ENCODE results near the gene KCNH5.

The KCNH5 gene

GRCh38 chr14:62983821-62984220 lies 61.4 kb downstream of the KCNH5 start:
- no peak for DNase-seq

- no peak for DNase-seq
Observed at GRCh38 chr14:62980693-62981092, 64.6 kb downstream of the KCNH5 start.

GRCh38 chr14:62957562-62957961 lies 87.7 kb downstream of the KCNH5 start:
- DNase-seq, result no peak

GRCh38 chr14:62956413-62956812 lies 88.8 kb downstream of the KCNH5 start:
- DNase-seq, result no peak

- DNase-seq, result no peak
Observed at GRCh38 chr14:62954165-62954564, 91.1 kb downstream of the KCNH5 start.

GRCh38 chr14:62952226-62952625 lies 93.0 kb downstream of the KCNH5 start:
- DNase-seq, result no peak

DNA sequence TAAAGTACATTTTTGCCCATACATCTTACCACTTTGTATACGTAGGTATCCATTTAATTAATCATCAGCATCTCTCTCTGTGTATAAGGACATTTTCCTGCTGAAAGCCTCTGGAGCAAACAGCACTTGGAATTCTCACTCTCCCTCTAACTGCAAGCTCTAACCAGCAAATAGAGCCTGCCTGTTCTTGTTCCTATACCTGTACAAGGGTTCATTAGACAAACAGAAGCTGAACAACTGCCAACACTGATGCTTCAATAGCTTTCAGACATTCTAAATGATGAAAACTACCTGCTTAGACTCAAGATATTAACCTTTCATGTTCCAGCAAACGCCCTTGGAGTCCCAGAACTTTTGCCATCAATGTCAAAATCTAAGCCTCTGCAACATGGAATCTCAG lies 98.0 kb downstream of the KCNH5 start:
- DNase-seq, result no peak

DNA sequence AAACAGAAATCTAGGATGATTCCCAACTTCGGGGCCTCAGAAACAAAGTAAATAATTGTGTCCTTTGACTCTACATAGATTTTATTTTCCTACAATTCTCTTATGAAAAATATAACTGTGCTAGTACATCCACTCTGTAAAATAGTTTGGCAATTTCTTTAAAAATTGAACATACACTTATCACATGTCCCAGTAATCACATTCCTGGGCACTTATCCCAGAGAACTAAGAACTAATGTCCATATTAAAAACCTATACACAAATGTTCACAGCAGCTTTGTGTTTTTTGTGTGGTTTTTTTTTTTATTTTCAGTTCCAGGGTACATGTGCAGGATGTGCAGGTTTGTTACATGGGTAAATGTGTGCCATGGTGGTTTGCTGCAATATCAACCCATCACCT lies 99.0 kb downstream of the KCNH5 start:
- DNase-seq, result no peak

DNA sequence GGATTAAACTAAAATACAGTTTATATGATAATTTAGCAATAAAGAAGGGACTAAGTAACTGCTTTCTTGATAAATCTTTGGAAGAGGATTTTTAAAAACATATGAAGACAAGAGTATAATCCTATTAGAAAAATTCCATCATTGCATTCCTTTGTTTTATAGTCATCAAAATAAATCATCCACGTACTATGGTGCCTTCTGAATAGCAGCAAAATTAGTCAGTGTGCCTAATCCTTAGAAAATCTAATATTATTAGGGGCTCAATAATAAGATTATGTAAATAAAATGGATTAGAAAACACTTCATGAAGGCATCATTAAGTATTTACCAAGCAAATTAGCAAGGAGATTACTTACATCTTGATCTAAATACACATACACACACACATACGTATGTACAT lies 102.1 kb downstream of the KCNH5 start:
- DNase-seq, result no peak

DNA sequence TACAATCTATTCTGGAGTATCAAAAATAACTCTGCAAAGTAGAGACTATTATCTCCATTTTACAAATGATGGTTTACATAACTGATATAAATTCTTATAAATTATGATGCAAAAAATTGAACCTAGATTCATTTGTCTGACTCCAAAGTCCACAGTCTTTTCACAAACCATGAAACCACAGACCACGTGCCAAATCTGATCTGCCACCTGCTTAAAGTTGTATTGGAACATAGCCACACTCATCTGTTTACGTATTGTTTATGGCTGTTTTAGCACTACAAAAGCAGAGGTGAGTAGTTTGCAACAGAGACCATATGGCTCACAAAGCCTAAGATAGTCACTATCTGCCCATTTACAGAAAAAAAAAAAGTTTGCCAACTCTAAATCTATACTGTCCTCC lies 105.3 kb downstream of the KCNH5 start:
- DNase-seq, result no peak

- DNase-seq, result no peak
Observed at GRCh38 chr14:62938778-62939177, 106.5 kb downstream of the KCNH5 start.

GRCh38 chr14:62934439-62934838 lies 110.8 kb downstream of the KCNH5 start:
- no peak for DNase-seq

GRCh38 chr14:62921466-62921865 lies 123.8 kb downstream of the KCNH5 start:
- DNase-seq, result no peak

GRCh38 chr14:62916551-62916950 lies 128.7 kb downstream of the KCNH5 start:
- no peak for DNase-seq

DNA sequence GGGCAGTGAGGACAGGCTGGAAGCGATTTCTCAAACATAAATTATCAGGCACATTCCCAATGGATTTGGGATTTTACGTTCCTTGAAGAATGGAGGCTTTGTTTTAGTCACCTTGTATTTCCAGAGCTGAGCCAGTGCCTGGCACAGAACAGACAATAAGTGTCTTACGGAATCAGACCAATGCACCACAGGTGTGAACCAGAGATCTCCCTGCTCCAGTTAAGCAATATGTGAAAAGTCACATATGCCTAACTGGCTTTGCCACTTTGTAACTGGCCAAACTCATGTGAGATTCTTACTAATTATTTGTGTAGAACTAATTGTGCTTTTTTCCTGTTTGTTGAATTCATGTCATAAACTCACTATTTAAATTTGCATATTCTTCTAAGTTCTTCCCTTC lies 130.4 kb downstream of the KCNH5 start:
- no peak for DNase-seq

DNA sequence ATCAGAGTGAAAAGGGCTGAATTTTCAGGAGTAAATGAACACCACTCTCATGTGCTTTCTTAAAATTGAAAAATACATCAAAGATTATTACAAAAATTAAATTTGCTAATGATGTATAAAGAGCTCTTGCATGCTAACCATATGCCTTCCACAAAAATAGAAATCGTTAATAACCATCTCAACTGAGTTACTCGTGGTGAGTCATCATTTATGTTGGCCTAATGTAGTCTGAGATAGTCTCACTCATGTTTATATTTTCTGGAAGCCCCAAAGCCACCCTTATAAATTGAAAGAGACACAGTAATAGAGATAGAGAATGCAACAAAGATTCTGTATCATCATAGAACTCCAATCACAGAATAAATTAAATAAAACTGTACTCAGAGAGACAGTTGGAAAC lies 131.2 kb downstream of the KCNH5 start:
- no peak for DNase-seq

DNA sequence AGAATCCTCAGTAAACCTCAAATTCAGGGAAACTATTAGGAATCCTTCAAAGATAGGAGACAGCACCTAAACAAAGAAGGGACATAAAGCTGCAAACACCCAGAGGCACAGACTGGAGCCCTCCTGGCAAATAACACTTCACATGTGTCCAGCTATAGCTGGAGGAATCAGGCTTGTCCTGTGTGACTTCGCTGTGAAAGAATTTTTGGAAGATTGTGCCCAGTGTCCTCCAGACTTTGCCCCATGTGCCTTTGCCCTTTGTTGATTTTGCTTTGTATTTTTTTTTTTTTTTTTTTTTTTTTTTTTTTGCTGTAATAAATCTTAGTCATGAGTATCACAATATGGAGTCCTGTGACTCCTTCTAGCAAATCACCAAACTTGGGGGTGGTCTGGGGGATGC lies 136.8 kb downstream of the KCNH5 start:
- no peak for DNase-seq

GRCh38 chr14:62905566-62905965 lies 139.7 kb downstream of the KCNH5 start:
- no peak for DNase-seq

- no peak for DNase-seq
Observed at GRCh38 chr14:62897771-62898170, 147.5 kb downstream of the KCNH5 start.

DNA sequence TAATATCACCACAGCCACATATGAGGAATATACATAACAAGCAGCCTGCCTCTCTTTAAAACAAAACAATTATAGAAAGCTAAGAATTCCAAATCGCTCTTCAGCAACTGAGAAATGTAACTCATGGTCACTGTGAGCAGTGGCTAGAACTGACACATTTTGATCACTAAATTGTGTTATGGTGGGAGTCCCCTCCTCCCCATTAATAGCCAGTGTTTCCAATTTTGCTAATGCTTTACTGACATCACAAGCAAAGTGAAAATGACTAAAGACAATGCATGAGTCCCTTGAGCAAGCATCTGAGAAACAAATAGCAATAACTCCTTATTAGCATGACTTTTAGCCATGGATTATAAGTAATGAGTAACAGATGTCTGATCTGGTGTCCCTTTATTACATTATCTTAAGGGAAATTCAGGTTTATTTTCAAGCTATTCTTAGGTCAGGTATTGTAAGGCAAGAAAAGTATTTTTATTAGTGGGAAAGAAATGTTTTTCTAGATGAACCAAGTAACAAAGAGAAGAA lies 148.3 kb downstream of the KCNH5 start:
- DNase-seq, result no peak

DNA sequence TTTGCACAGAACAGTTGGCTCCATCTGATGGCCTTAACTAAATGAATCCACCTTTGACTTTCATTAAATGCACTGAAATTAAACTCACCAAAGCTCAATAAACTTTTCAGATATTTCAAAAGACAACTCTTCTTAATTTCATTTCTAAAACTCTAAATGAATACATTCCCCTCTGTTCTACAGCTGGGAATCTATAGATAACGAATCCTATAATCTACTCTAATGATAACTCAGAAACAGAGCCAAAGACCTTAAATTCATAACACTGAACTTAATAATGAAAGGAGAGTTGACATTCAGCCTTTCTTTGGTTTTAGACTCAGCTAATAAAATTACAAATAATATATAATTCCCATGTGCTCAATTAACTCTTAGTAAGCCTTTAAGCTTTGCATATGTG lies 150.5 kb downstream of the KCNH5 start:
- no peak for DNase-seq

- DNase-seq, result no peak
Observed at GRCh38 chr14:62889364-62889763, 155.9 kb downstream of the KCNH5 start.

- no peak for DNase-seq
Observed at GRCh38 chr14:62886461-62886860, 158.8 kb downstream of the KCNH5 start.

GRCh38 chr14:62885451-62885850 lies 159.8 kb downstream of the KCNH5 start:
- DNase-seq, result no peak

GRCh38 chr14:62882967-62883366 lies 162.3 kb downstream of the KCNH5 start:
- no peak for DNase-seq

- no peak for DNase-seq
Observed at GRCh38 chr14:62866376-62866775, 178.9 kb downstream of the KCNH5 start.

All from SW 1271 (cell line).